HFF-Myc (cell line): ENCODE data around the gene PRKG1.

Experiments
- DNase-seq: peaks from one replicate; pipeline ENCODE4 v3.0.0-alpha.2; 2011; ENCODE audit warnings: low read depth; ENCODE audit errors: extremely low read depth
- H3K4me3 ChIP-seq: replicated peaks from 2 replicates; pipeline ENCODE4 v1.5.1; 2011; ENCODE audit warnings: low read depth, mild to moderate bottlenecking, control low read depth, low read length
- CTCF ChIP-seq: IDR thresholded peaks from 2 replicates; pipeline ENCODE4 v1.5.1; 2012; ENCODE audit warnings: mild to moderate bottlenecking, low read depth, low read length, control low read depth; ENCODE audit errors: missing control alignments

PRKG1 gene

GRCh38 chr10:51879238-51879637, 805.0 kb downstream of the PRKG1 start:
- TF ChIP-seq CTCF = no peak
- no peak overlapping the region for H3K4me3 ChIP-seq
- DNase-seq = peak; percentile 80

- DNase-seq = no peak
- H3K4me3 ChIP-seq = no peak overlapping the region
- TF ChIP-seq CTCF = no peak
These were observed 806.9 kb downstream of the PRKG1 start for GRCh38 chr10:51881213-51881612.

GRCh38 chr10:51886438-51887068, 812.3 kb downstream of the PRKG1 start:
- TF ChIP-seq CTCF = no peak
- no peak overlapping the region for H3K4me3 ChIP-seq
- no peak for DNase-seq

GRCh38 chr10:51888263-51888662, 814.0 kb downstream of the PRKG1 start:
- no peak overlapping the region for H3K4me3 ChIP-seq
- no peak for TF ChIP-seq CTCF
- DNase-seq = no peak

- no peak for DNase-seq
- TF ChIP-seq CTCF = no peak
- H3K4me3 ChIP-seq = no peak overlapping the region
These were observed 818.0 kb downstream of the PRKG1 start for GRCh38 chr10:51892313-51892712.

GRCh38 chr10:51892965-51893658, 818.8 kb downstream of the PRKG1 start:
- H3K4me3 ChIP-seq = no peak overlapping the region
- no peak for DNase-seq
- TF ChIP-seq CTCF = peak; percentile 40
